Measurements from ENCODE around the gene CLMP. TPM values are rescaled to one million over a fixed set of nuclear protein-coding genes. Genes with fewer than 3 reads are reported as not detected.

The CLMP gene
- total and polyA plus RNA-seq, 2 donors (not counting 3 experiments of a cell fraction or from before 2014, with no cell fraction given): 0.03 to 0.18 TPM

- DNase-seq (ENCODE audit: low read depth, low spot score) (no peak), FAIRE-seq (no peak)
- TF ChIP-seq POLR2A (IDR thresholded peaks at IDR 0.05; ENCODE audit: low read depth, low read length) (no peak), POLR2AphosphoS5 (IDR thresholded peaks at IDR 0.05; ENCODE audit: insufficient read depth, low read depth, low read length) (no peak)
- H3K9me3 ChIP-seq (replicated peaks; ENCODE audit: control insufficient read depth, insufficient read depth, low read length): no peaks in the 10 kb centered on the region
- POLR2A ChIA-PET: no interaction called here
- H3K9me1 ChIP-seq (replicated peaks; ENCODE audit: control insufficient read depth, extremely low read depth, insufficient read depth, low read length): no peaks in the 10 kb centered on the region
- CTCF ChIA-PET: no interaction called here
- no peak overlapping the region for H3K27ac ChIP-seq (ENCODE audit: insufficient read depth, low read depth, low read length)
- no peaks in the 10 kb centered on the region for H3K36me3 ChIP-seq (ENCODE audit: control insufficient read depth in 2 of 2, extremely low read depth in 1 of 2, insufficient read depth in 2 of 2, low read length in 2 of 2)
- H2AFZ ChIP-seq (ENCODE audit: low read depth, low read length): no peak overlapping the region
- no peaks in the 10 kb centered on the region for H3K4me1 ChIP-seq (ENCODE audit: control insufficient read depth, extremely low read depth, insufficient read depth, low read length)
- H3K4me2 ChIP-seq (ENCODE audit: insufficient read depth, low read length): no peak overlapping the region
- intact Hi-C loops (cut with micrococcal nuclease): no loop called here
- no peaks in the 10 kb centered on the region for H4K20me1 ChIP-seq (replicated peaks; ENCODE audit: control insufficient read depth, extremely low read depth, insufficient read depth, low read length)
- H3K79me2 ChIP-seq (ENCODE audit: control insufficient read depth, insufficient read depth, low read length): no peaks in the 10 kb centered on the region
- dilution Hi-C loops (cut with MboI; ENCODE audit: extremely low pct_ligation_motif_present, low sequenced_read_pairs): no loop called here
- no peak overlapping the region for H3K9ac ChIP-seq (replicated peaks; ENCODE audit: extremely low read depth, insufficient read depth, low read length)
- BruUV-seq (replicated peaks): no TSS peak
- H3K4me3 ChIP-seq (replicated peaks in 1 of 3; ENCODE audit: insufficient read depth in 1 of 3, low read depth in 1 of 3, low read length in 3 of 3): no peak overlapping the region
- H3K27me3 ChIP-seq (ENCODE audit: control insufficient read depth in 2 of 2, insufficient read depth in 2 of 2, low read length in 2 of 2): no peaks in the 10 kb centered on the region
These were observed 16.9 kb downstream of the CLMP start for GRCh38 chr11:123178186-123178585.

GRCh38 chr11:123176785-123177184 lies 18.3 kb downstream of the CLMP start:
- DNase-seq (ENCODE audit: low read depth, low spot score) (no peak), FAIRE-seq (no peak)
- Histone ChIP-seq H3K4me3 (replicated peaks in 1 of 3; ENCODE audit: insufficient read depth in 1 of 3, low read depth in 1 of 3, low read length in 3 of 3) (no peak overlapping the region), H3K27me3 (ENCODE audit: control insufficient read depth in 2 of 2, insufficient read depth in 2 of 2, low read length in 2 of 2) (no peaks in the 10 kb centered on the region), H3K4me1 (ENCODE audit: control insufficient read depth, extremely low read depth, insufficient read depth, low read length) (no peaks in the 10 kb centered on the region), H3K9me1 (replicated peaks; ENCODE audit: control insufficient read depth, extremely low read depth, insufficient read depth, low read length) (no peaks in the 10 kb centered on the region), H4K20me1 (replicated peaks; ENCODE audit: control insufficient read depth, extremely low read depth, insufficient read depth, low read length) (no peaks in the 10 kb centered on the region), H3K27ac (ENCODE audit: insufficient read depth, low read depth, low read length) (no peak overlapping the region), H2AFZ (ENCODE audit: low read depth, low read length) (no peak overlapping the region), H3K9ac (replicated peaks; ENCODE audit: extremely low read depth, insufficient read depth, low read length) (no peak overlapping the region), H3K4me2 (ENCODE audit: insufficient read depth, low read length) (no peak overlapping the region), H3K9me3 (replicated peaks; ENCODE audit: control insufficient read depth, insufficient read depth, low read length) (no peaks in the 10 kb centered on the region), H3K36me3 (ENCODE audit: control insufficient read depth in 2 of 2, extremely low read depth in 1 of 2, insufficient read depth in 2 of 2, low read length in 2 of 2) (no peaks in the 10 kb centered on the region), H3K79me2 (ENCODE audit: control insufficient read depth, insufficient read depth, low read length) (no peaks in the 10 kb centered on the region)
- TF ChIP-seq EZH2 (IDR thresholded peaks at IDR 0.05; ENCODE audit: borderline replicate concordance, low read depth, low read length, severe bottlenecking) (no peak), MAX (IDR thresholded peaks at IDR 0.05; ENCODE audit: insufficient read depth, insufficient read length) (no peak), POLR2A (IDR thresholded peaks at IDR 0.05; ENCODE audit: low read depth, low read length) (no peak), GATA2 (IDR thresholded peaks at IDR 0.05; ENCODE audit: insufficient read depth, insufficient read length, low read depth, low read length) (no peak), CTCF (IDR thresholded peaks at IDR 0.05; ENCODE audit: extremely low read depth in 1 of 2, insufficient read depth in 1 of 2, low read depth in 1 of 2, low read length in 2 of 2) (no peak), POLR2AphosphoS5 (IDR thresholded peaks at IDR 0.05; ENCODE audit: insufficient read depth, low read depth, low read length) (no peak), FOS (IDR thresholded peaks at IDR 0.05; ENCODE audit: borderline replicate concordance, insufficient read depth, low read length) (no peak), MYC (IDR thresholded peaks at IDR 0.05; ENCODE audit: low read depth, low read length) (no peak), JUN (IDR thresholded peaks at IDR 0.05; ENCODE audit: borderline replicate concordance, insufficient read depth, insufficient read length, low read depth) (no peak)
- dilution Hi-C loops (cut with MboI; ENCODE audit: extremely low pct_ligation_motif_present, low sequenced_read_pairs): no loop called here
- intact Hi-C loops (cut with micrococcal nuclease): no loop called here
- no TSS peak for BruUV-seq (replicated peaks)
- ChIA-PET CTCF (interaction anchor here (0.8 kb wide), 1 partner anchor 70 kb away, joined by 3 read pairs; no protein-coding TSS in a partner anchor), POLR2A (no interaction called here)
